Smooth muscle cell of the pulmonary artery (primary cell): ENCODE data around the gene GUCA2B. TPM values are rescaled to one million over a fixed set of nuclear protein-coding genes. Genes with fewer than 3 reads are reported as not detected.

Experiments used
- total RNA-seq: library from RNA; depleted of rRNA; stranded (reverse); fragments of >200 nt; gene quantifications from 2 replicates; pipeline ENCODE4 v1.2.3, GENCODE V29; 2014

GUCA2B gene
- not detected in 2 replicates for total RNA-seq

GRCh38 chr1:42152907-42153600 lies at the start of gene GUCA2B:
GUCA2B (plus strand) TSS chr1:42153410; CDS start chr1:42153451, 41 bp downstream.

GRCh38 chr1:42164551-42165420 lies 11.6 kb downstream of the GUCA2B start, which contains the start of gene GUCA2A:
GUCA2A (minus strand) TSS chr1:42164745; CDS start chr1:42164712, 33 bp downstream.

Other genes with a start within 250 kb of the GUCA2B start
- 0.46 and 2.1 TPM in 2 replicates for gene HIVEP3, start 234.5 kb upstream of the GUCA2B start, total RNA-seq
- not detected in 2 replicates for gene GUCA2A, start 11.3 kb downstream of the GUCA2B start, total RNA-seq
- gene FOXJ3, start 181.8 kb downstream of the GUCA2B start, total RNA-seq: 20.1 and 23.4 TPM in 2 replicates
- under 0.01 and 0.20 TPM in 2 replicates for gene RIMKLA, start 227.4 kb downstream of the GUCA2B start, total RNA-seq